GM12878 (cell line): ENCODE data around the gene CD34. TPM values are rescaled to one million over a fixed set of nuclear protein-coding genes. Genes with fewer than 3 reads are reported as not detected.

Experiments used
- ATAC-seq: fragments of 200-7000 bp; cut with Tn5 transposase; 3 replicates; pipeline ENCODE4 v1.9.1; 2020; ENCODE audit warnings: mild to moderate bottlenecking, moderate library complexity
- BruUV-seq: library from RNA; stranded (reverse); fragments of 400-500 nt; replicated peaks from 2 replicates; lab custom pipeline; 2021; lab: Mats Ljungman, UMichigan
- CTCF ChIA-PET: fragments of 300-600 bp; sonication (Branson Sonifier 250); formaldehyde crosslinking; extraction: SDS; loops from one replicate; lab custom pipeline; 2021; ENCODE audit warnings: inconsistent platforms; lab: Yijun Ruan, JAX
- POLR2A ChIA-PET: fragments of 350-600 bp; formaldehyde crosslinking; extraction: SDS; loops from one replicate; lab custom pipeline; 2021; ENCODE audit warnings: inconsistent platforms; lab: Charles Lee
- RAD21 ChIA-PET: fragments of 300-600 bp; sonication (Branson Sonifier 250); formaldehyde crosslinking; loops from one replicate; lab custom pipeline; 2023; ENCODE audit warnings: antibody characterized with exemption; ENCODE audit not compliant: unreplicated experiment; lab: Charles Lee
- SMC1A ChIA-PET: fragments of 300-600 bp; sonication (Branson Sonifier 250); formaldehyde crosslinking; loops from one replicate; lab custom pipeline; 2023; ENCODE audit not compliant: unreplicated experiment, uncharacterized antibody; lab: Charles Lee
- DNase-seq: peaks from one replicate; pipeline ENCODE4 v3.0.0-alpha.2; 2011; ENCODE audit warnings: low read depth, low spot score
- FAIRE-seq: peaks from 3 replicates; lab custom pipeline; 2011; peaks lifted over from hg19 to GRCh38; lab: Jason Lieb, UNC
- H2AFZ ChIP-seq: 2 replicates; pipeline ENCODE4 v1.6.0; 2011; ENCODE audit warnings: low read depth, low read length, control low read depth; ENCODE audit not compliant: control insufficient read depth
- H3K27ac ChIP-seq: 2 replicates; pipeline ENCODE4 v1.5.1; 2011; ENCODE audit warnings: control low read depth; ENCODE audit not compliant: control insufficient read depth, insufficient read depth
- H3K27me3 ChIP-seq, 2 experiments: replicated peaks in 1 of 2; 2 replicates each; pipeline versions ENCODE4 v1.6.0 to v1.6.1; 2011; ENCODE audit warnings: low read length in 1 of 2; ENCODE audit not compliant: control insufficient read depth in 2 of 2, insufficient read depth in 2 of 2
- H3K36me3 ChIP-seq, 2 experiments: 2 replicates each; pipeline ENCODE4 v1.5.1; 2011; ENCODE audit warnings: low read length in 1 of 2; ENCODE audit not compliant: control insufficient read depth in 2 of 2, insufficient read depth in 2 of 2
- H3K4me1 ChIP-seq: 2 replicates; pipeline ENCODE4 v1.6.1; 2011; ENCODE audit warnings: mild to moderate bottlenecking, low read length, moderate library complexity, mixed read lengths; ENCODE audit not compliant: control insufficient read depth, insufficient read depth
- H3K4me2 ChIP-seq: 2 replicates; pipeline ENCODE4 v1.6.0; 2011; ENCODE audit warnings: control low read depth; ENCODE audit not compliant: control insufficient read depth, insufficient read depth
- H3K4me3 ChIP-seq: fragments of 200-600 bp; sonication (generic); 2 replicates; pipeline ENCODE4 v1.5.1; 2016
- H3K79me2 ChIP-seq: 2 replicates; pipeline ENCODE4 v1.6.0; 2011; ENCODE audit warnings: low read length; ENCODE audit not compliant: control insufficient read depth, insufficient read depth
- H3K9ac ChIP-seq: 2 replicates; pipeline ENCODE4 v1.8.0; 2011; ENCODE audit warnings: low read length, control low read depth, mixed read lengths; ENCODE audit not compliant: control insufficient read depth, insufficient read depth
- H3K9me3 ChIP-seq: replicated peaks from 3 replicates; pipeline ENCODE4 v1.5.1; 2011; ENCODE audit warnings: mild to moderate bottlenecking, low read length; ENCODE audit not compliant: control insufficient read depth, insufficient read depth
- H4K20me1 ChIP-seq: 2 replicates; pipeline ENCODE4 v1.6.0; 2011; ENCODE audit not compliant: control insufficient read depth, insufficient read depth
- CBFB ChIP-seq: IDR thresholded peaks from 2 replicates; pipeline ENCODE4 v1.6.1; 2016; ENCODE audit warnings: antibody characterized with exemption, low read depth
- IKZF2 ChIP-seq, 2 experiments: fragments of 450-650 bp; IDR thresholded peaks; 2 replicates each; pipeline ENCODE4 v1.6.1; 2017; ENCODE audit warnings: mild to moderate bottlenecking in 2 of 2, moderate library complexity in 2 of 2
- MYB ChIP-seq: fragments of 150-350 bp; IDR thresholded peaks from 2 replicates; pipeline ENCODE4 v1.6.1; 2014; ENCODE audit warnings: mild to moderate bottlenecking, low read depth, low read length, borderline replicate concordance
- NFYA ChIP-seq: IDR thresholded peaks from 2 replicates; pipeline ENCODE4 v1.6.1; 2011; ENCODE audit warnings: low read depth, mild to moderate bottlenecking, low read length, improper control_type of control experiment, borderline replicate concordance
- PAX8 ChIP-seq: fragments of 450-650 bp; IDR thresholded peaks from 2 replicates; pipeline ENCODE4 v1.6.1; 2017; ENCODE audit warnings: mild to moderate bottlenecking, moderate library complexity
- POLR2A ChIP-seq: IDR thresholded peaks from 2 replicates; pipeline ENCODE4 v1.6.1; 2011; ENCODE audit warnings: low read depth, mild to moderate bottlenecking, low read length
- WGBS: methylation state at CpG from one replicate; pipeline ENCODE4 v1.1.6; 2016; ENCODE audit warnings: low lambda C conversion rate; ENCODE audit not compliant: insufficient replicate concordance, insufficient coverage; ENCODE audit errors: missing lambda C conversion rate; 5-methylcytosine and 5-hydroxymethylcytosine counted together
- in situ Hi-C: fragments of 300-500 bp; cut with MboI; formaldehyde crosslinking; loops from 9 replicates; pipeline ENCODE4 v1.14.3; 2018; ENCODE audit warnings: mixed read lengths
- intact Hi-C: fragments of 100-400 bp; cut with micrococcal nuclease; formaldehyde crosslinking; loops from one replicate; pipeline ENCODE4 v1.14.2; 2022; ENCODE audit not compliant: unreplicated experiment
- polyA plus RNA-seq, 11 experiments: library from polyadenylated mRNA; depleted of rRNA in 4 of 11; unstranded in 6 of 11; stranded (reverse) in 5 of 11; fragments of >200 nt; fragmentation: Nextera tagmentation in 4 of 11; fragmentation: Illumina TruSeq in 1 of 11; extraction: Ambion mirVana in 4 of 11; extraction: Trizol in 1 of 11; gene quantifications; 1 replicate in 1 of 11; 2 replicates in 10 of 11; pipeline versions ENCODE4 v1.2.1 to v1.2.3, GENCODE V29; 2011 to 2016; ENCODE audit warnings: inconsistent platforms in 2 of 11, missing spikeins in 2 of 11, low read depth in 1 of 11
- total RNA-seq, 4 experiments: library from RNA; depleted of rRNA in 3 of 4; stranded (reverse); fragments of >200 nt in 3 of 4; fragmentation: Illumina TruSeq in 1 of 4; extraction: Trizol in 1 of 4; gene quantifications; 2 replicates each; pipeline versions ENCODE4 v1.2.1 to v1.2.3, GENCODE V29; 2013 to 2021
- TF ChIP-seq, protein P1 (sequence below): fragments of 450-650 bp; conservative IDR thresholded peaks from 2 replicates; pipeline ENCODE4 v1.6.1; 2017; ENCODE audit warnings: mild to moderate bottlenecking, moderate library complexity
- TF ChIP-seq, protein P2 (sequence below): fragments of 450-650 bp; IDR thresholded peaks from 2 replicates; pipeline ENCODE4 v1.6.1; 2017; ENCODE audit warnings: mild to moderate bottlenecking, low read depth, inconsistent platforms; ENCODE audit not compliant: poor library complexity, severe bottlenecking

The CD34 gene
- total and polyA plus RNA-seq, 10 of the 15 experiments (the other 5 are each of a cell fraction or from before 2014, with no cell fraction given) = under 0.01 to 0.08 (median 0.02) TPM; not detected in 6

- no peak for ATAC-seq
- Histone ChIP-seq H3K9me3 (no peaks in the 10 kb centered on the region; the same call in 2 of the 3 replicates), H3K4me1 (no peaks in the 10 kb centered on the region), H3K27me3 (peaks cover 3 to 4% of the 10 kb centered on the region in 2 experiments), H2AFZ (no peak overlapping the region), H4K20me1 (no peaks in the 10 kb centered on the region), H3K4me2 (no peak overlapping the region), H3K9ac (no peak overlapping the region), H3K4me3 (no peak overlapping the region), H3K79me2 (no peaks in the 10 kb centered on the region), H3K36me3 (no peaks in the 10 kb centered on the region), H3K27ac (no peak overlapping the region)
- SMC1A ChIA-PET = interaction anchor here (1.6 kb wide), 1 partner anchor 15 kb away, joined by 5 read pairs; no protein-coding TSS in a partner anchor
- in situ Hi-C loops = no loop called here
- CTCF ChIA-PET = interaction anchor here (1.2 to 3.9 kb wide), 3 partner anchors 12 to 153 kb away, joined by 3 to 33 read pairs (median 4); no protein-coding TSS in a partner anchor
- intact Hi-C loops = no loop called here
- no peak for DNase-seq
- TF ChIP-seq POLR2A (no peak), CBFB (no peak), NFYA (no peak), IKZF2 (IDR thresholded peaks at IDR 0.05) (no peak), PAX8 (no peak), MYB (no peak)
- TF ChIP-seq, protein P1, sequence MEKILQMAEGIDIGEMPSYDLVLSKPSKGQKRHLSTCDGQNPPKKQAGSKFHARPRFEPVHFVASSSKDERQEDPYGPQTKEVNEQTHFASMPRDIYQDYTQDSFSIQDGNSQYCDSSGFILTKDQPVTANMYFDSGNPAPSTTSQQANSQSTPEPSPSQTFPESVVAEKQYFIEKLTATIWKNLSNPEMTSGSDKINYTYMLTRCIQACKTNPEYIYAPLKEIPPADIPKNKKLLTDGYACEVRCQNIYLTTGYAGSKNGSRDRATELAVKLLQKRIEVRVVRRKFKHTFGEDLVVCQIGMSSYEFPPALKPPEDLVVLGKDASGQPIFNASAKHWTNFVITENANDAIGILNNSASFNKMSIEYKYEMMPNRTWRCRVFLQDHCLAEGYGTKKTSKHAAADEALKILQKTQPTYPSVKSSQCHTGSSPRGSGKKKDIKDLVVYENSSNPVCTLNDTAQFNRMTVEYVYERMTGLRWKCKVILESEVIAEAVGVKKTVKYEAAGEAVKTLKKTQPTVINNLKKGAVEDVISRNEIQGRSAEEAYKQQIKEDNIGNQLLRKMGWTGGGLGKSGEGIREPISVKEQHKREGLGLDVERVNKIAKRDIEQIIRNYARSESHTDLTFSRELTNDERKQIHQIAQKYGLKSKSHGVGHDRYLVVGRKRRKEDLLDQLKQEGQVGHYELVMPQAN = no peak
- TF ChIP-seq, protein P2, sequence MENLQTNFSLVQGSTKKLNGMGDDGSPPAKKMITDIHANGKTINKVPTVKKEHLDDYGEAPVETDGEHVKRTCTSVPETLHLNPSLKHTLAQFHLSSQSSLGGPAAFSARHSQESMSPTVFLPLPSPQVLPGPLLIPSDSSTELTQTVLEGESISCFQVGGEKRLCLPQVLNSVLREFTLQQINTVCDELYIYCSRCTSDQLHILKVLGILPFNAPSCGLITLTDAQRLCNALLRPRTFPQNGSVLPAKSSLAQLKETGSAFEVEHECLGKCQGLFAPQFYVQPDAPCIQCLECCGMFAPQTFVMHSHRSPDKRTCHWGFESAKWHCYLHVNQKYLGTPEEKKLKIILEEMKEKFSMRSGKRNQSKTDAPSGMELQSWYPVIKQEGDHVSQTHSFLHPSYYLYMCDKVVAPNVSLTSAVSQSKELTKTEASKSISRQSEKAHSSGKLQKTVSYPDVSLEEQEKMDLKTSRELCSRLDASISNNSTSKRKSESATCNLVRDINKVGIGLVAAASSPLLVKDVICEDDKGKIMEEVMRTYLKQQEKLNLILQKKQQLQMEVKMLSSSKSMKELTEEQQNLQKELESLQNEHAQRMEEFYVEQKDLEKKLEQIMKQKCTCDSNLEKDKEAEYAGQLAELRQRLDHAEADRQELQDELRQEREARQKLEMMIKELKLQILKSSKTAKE = no peak
- 38% methylated on average over 2 of the region's 2 CpGs for WGBS
- FAIRE-seq = no peak
- BruUV-seq = no TSS peak
- RAD21 ChIA-PET = interaction anchor here (1.5 kb wide), 1 partner anchor 64 kb away, joined by 3 read pairs; no protein-coding TSS in a partner anchor
- POLR2A ChIA-PET = no interaction called here
Measured at GRCh38 chr1:207950750-207951149, 39.8 kb upstream of the CD34 start.
